Astrocyte of the cerebellum (primary cell): ENCODE measurements around the gene EFCAB9.

Experiments
- DNase-seq: peaks from one replicate; pipeline ENCODE4 v3.0.0-alpha.2; 2011; ENCODE audit warnings: low read depth
- H3K4me3 ChIP-seq: 2 replicates; pipeline ENCODE4 v1.5.1; 2011; ENCODE audit warnings: mild to moderate bottlenecking, low read depth, low read length, moderate library complexity
- CTCF ChIP-seq: IDR thresholded peaks from 2 replicates; pipeline ENCODE4 v1.5.1; 2012; ENCODE audit warnings: low read length, low read depth, moderate library complexity, mild to moderate bottlenecking; ENCODE audit errors: missing control alignments
- in situ Hi-C: cut with HindIII; loops from 2 replicates; pipeline ENCODE4 v1.10.0; 2017; ENCODE audit warnings: low sequenced_read_pairs

Gene EFCAB9

GRCh38 chr5:172164769-172165212, 29.2 kb upstream of the EFCAB9 start:
- TF ChIP-seq CTCF, result no peak
- no peak overlapping the region for H3K4me3 ChIP-seq
- in situ Hi-C loops, result no loop called here
- no peak for DNase-seq

GRCh38 chr5:172165465-172165864, 28.5 kb upstream of the EFCAB9 start:
- in situ Hi-C loops, result no loop called here
- no peak overlapping the region for H3K4me3 ChIP-seq
- TF ChIP-seq CTCF, result no peak
- no peak for DNase-seq

GRCh38 chr5:172166030-172166826, 27.7 kb upstream of the EFCAB9 start:
- TF ChIP-seq CTCF, result no peak
- no peak for DNase-seq
- in situ Hi-C loops, result no loop called here
- no peak overlapping the region for H3K4me3 ChIP-seq

- in situ Hi-C loops, result no loop called here
- no peak for DNase-seq
- no peak for TF ChIP-seq CTCF
- H3K4me3 ChIP-seq, result no peak overlapping the region
These were observed 26.1 kb upstream of the EFCAB9 start for GRCh38 chr5:172167895-172168294.

GRCh38 chr5:172168311-172168710, 25.7 kb upstream of the EFCAB9 start:
- in situ Hi-C loops, result no loop called here
- no peak for DNase-seq

GRCh38 chr5:172169216-172169615, 24.8 kb upstream of the EFCAB9 start:
- no peak for DNase-seq
- in situ Hi-C loops, result no loop called here
- no peak for TF ChIP-seq CTCF
- no peak overlapping the region for H3K4me3 ChIP-seq

More at GRCh38 chr5:172168311-172168710, 25.7 kb upstream of the EFCAB9 start:
- H3K4me3 ChIP-seq, result no peak overlapping the region
- no peak for TF ChIP-seq CTCF
